T-helper 1 cell treated with Interleukin-12 subunit alpha and Interleukin-12 subunit beta and Interleukin-4 antibody, amounts not matched to agents 30 μg/mL and 1 μg/mL, for 36 hours (primary cell): ENCODE data around the gene AGBL4.

Experiments
- H3K27ac Mint-ChIP-seq: one replicate; pipeline ENCODE4 v1.8.0; 2021; ENCODE audit warnings: mild to moderate bottlenecking, mixed read lengths
- H3K27me3 Mint-ChIP-seq: one replicate; pipeline ENCODE4 v1.8.0; 2021; ENCODE audit warnings: low read depth, mixed read lengths
- H3K36me3 Mint-ChIP-seq: one replicate; pipeline ENCODE4 v1.8.0; 2021; ENCODE audit warnings: low read depth, mixed read lengths
- H3K4me1 Mint-ChIP-seq: one replicate; pipeline ENCODE4 v1.8.0; 2021; ENCODE audit warnings: low read depth, mixed read lengths
- H3K4me3 Mint-ChIP-seq: one replicate; pipeline ENCODE4 v1.8.0; 2021; ENCODE audit warnings: mild to moderate bottlenecking, moderate library complexity, mixed read lengths
- H3K9me3 Mint-ChIP-seq: one replicate; pipeline ENCODE4 v1.8.0; 2021; ENCODE audit warnings: mixed read lengths

AGBL4 gene

GRCh38 chr1:49435291-49435690 lies 588.5 kb downstream of the AGBL4 start:
- Mint-ChIP-seq H3K9me3 (peaks cover 19% of the 10 kb centered on the region), H3K4me3 (no peak overlapping the region), H3K4me1 (no peaks in the 10 kb centered on the region), H3K27me3 (no peaks in the 10 kb centered on the region), H3K36me3 (no peaks in the 10 kb centered on the region), H3K27ac (no peak overlapping the region)

- H3K9me3 Mint-ChIP-seq, result peaks cover 11% of the 10 kb centered on the region
- no peak overlapping the region for H3K4me3 Mint-ChIP-seq
- H3K27ac Mint-ChIP-seq, result no peak overlapping the region
- no peaks in the 10 kb centered on the region for H3K36me3 Mint-ChIP-seq
- no peaks in the 10 kb centered on the region for H3K4me1 Mint-ChIP-seq
- H3K27me3 Mint-ChIP-seq, result no peaks in the 10 kb centered on the region
Measured at GRCh38 chr1:49424782-49425181, 599.0 kb downstream of the AGBL4 start.

GRCh38 chr1:49416758-49417157 lies 607.0 kb downstream of the AGBL4 start:
- Mint-ChIP-seq H3K36me3 (no peaks in the 10 kb centered on the region), H3K4me1 (no peaks in the 10 kb centered on the region), H3K4me3 (no peak overlapping the region), H3K27me3 (no peaks in the 10 kb centered on the region), H3K9me3 (no peaks in the 10 kb centered on the region), H3K27ac (no peak overlapping the region)

- Mint-ChIP-seq H3K36me3 (no peaks in the 10 kb centered on the region), H3K4me1 (no peaks in the 10 kb centered on the region), H3K27ac (no peak overlapping the region), H3K27me3 (no peaks in the 10 kb centered on the region), H3K4me3 (no peak overlapping the region), H3K9me3 (no peaks in the 10 kb centered on the region)
Measured at GRCh38 chr1:49408346-49408745, 615.4 kb downstream of the AGBL4 start.

- Mint-ChIP-seq H3K9me3 (peaks cover 10% of the 10 kb centered on the region), H3K36me3 (no peaks in the 10 kb centered on the region), H3K27me3 (no peaks in the 10 kb centered on the region), H3K4me3 (no peak overlapping the region), H3K27ac (no peak overlapping the region), H3K4me1 (no peaks in the 10 kb centered on the region)
Measured at GRCh38 chr1:49397086-49397485, 626.7 kb downstream of the AGBL4 start.

DNA sequence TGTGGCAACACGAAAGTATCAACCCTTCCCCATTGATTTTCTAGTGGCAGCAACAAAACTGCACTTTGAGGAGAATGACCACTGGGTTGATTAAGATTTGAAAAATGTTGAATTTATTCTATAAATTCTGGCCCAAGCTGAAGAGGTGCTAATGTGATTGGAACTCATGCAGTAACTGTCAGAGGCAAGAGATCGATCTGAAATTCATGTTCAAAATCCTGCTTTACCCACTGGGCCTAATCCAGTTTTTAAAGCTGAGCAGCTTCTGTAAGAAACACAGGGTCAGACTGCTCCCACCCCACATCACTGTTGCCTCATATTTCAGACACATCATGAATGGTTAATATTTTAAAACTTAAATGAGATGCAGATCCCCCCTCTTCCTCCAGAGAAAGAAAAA lies 629.6 kb downstream of the AGBL4 start:
- H3K27me3 Mint-ChIP-seq, result no peaks in the 10 kb centered on the region
- H3K4me1 Mint-ChIP-seq, result no peaks in the 10 kb centered on the region
- H3K9me3 Mint-ChIP-seq, result peaks cover 3% of the 10 kb centered on the region
- no peaks in the 10 kb centered on the region for H3K36me3 Mint-ChIP-seq
- H3K27ac Mint-ChIP-seq, result no peak overlapping the region
- H3K4me3 Mint-ChIP-seq, result no peak overlapping the region

GRCh38 chr1:49389699-49390098 lies 634.1 kb downstream of the AGBL4 start:
- Mint-ChIP-seq H3K4me3 (no peak overlapping the region), H3K9me3 (peaks cover 3% of the 10 kb centered on the region), H3K36me3 (no peaks in the 10 kb centered on the region), H3K27me3 (no peaks in the 10 kb centered on the region), H3K27ac (no peak overlapping the region), H3K4me1 (no peaks in the 10 kb centered on the region)

DNA sequence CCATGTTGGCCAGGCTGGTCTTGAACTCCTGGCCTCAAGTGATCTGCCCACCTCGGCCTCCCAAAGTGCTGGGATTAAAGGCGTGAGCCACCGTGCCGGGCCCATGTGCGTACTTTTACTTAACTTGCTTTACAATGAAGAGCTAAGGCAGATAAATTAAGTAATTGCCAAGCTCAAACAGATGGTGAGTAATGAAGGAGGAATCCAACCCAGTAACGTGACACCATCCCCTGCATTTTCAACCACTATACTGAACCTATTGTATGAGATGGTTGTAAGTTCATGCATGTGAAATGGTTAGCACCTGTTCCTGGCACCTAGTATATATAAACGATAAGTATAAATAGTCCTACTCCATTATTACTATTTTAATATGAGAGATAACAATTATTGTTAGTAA lies 659.1 kb downstream of the AGBL4 start:
- Mint-ChIP-seq H3K4me3 (no peak overlapping the region), H3K27ac (no peak overlapping the region), H3K4me1 (no peaks in the 10 kb centered on the region), H3K9me3 (no peaks in the 10 kb centered on the region), H3K27me3 (no peaks in the 10 kb centered on the region), H3K36me3 (no peaks in the 10 kb centered on the region)

DNA sequence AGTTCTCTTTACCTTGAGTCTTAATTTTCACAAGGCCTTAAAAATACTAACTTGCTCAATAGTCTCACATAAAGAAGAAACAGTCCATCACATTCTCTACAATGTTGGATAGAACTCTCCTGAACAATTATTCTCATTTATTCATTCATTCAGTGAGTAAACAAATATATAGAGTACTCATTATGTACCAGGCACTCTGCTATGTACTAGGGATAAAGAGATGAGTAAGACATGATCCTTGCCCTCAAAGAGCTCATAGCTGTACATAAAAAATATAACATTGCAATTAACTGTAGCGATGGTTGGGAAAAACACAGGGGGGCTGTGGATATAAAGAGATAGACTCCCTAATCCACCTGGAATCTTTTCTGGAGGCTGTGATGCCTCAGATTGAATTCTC lies 660.1 kb downstream of the AGBL4 start:
- no peaks in the 10 kb centered on the region for H3K9me3 Mint-ChIP-seq
- no peaks in the 10 kb centered on the region for H3K27me3 Mint-ChIP-seq
- H3K36me3 Mint-ChIP-seq, result no peaks in the 10 kb centered on the region
- no peak overlapping the region for H3K27ac Mint-ChIP-seq
- no peak overlapping the region for H3K4me3 Mint-ChIP-seq
- H3K4me1 Mint-ChIP-seq, result no peaks in the 10 kb centered on the region

DNA sequence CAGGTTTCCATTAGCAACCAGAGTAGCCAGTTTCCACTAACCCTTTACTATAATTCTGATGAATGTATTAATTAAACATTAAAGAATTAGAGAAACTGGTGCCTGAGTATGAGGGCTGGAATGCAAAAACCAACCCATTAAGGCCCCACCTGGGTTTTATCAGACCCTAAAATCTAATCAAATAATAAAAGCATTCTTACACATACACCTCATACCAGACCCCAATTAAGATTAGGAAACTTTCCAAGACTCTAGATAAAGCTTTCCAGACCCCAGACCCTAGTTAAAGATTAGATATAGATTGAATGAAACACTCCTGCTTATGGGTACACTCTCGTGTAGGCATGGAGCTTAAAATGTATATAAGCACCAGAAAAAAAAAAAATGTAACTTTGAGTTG lies 665.7 kb downstream of the AGBL4 start:
- Mint-ChIP-seq H3K27ac (no peak overlapping the region), H3K4me3 (no peak overlapping the region), H3K36me3 (no peaks in the 10 kb centered on the region), H3K4me1 (no peaks in the 10 kb centered on the region), H3K9me3 (no peaks in the 10 kb centered on the region), H3K27me3 (no peaks in the 10 kb centered on the region)

DNA sequence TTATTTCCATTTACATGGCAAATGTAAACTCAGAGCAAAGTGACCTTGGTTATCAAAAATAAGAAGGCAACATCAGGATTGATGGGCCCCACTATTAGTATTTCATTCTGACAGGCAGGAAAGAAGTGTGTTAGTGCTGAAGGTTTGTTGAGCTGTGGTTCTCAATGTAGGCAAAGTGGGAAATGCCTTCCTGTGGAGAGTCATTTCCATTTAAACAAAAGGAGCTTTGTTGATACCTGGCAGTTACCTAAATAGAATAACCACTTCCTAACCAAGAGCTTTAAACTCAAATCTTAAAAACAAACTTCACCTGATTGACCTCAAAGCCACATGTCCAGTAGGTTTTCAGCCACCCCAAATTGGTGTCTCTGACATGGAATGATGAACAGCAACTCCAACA lies 667.2 kb downstream of the AGBL4 start:
- H3K36me3 Mint-ChIP-seq, result no peaks in the 10 kb centered on the region
- H3K27me3 Mint-ChIP-seq, result no peaks in the 10 kb centered on the region
- no peaks in the 10 kb centered on the region for H3K9me3 Mint-ChIP-seq
- H3K4me3 Mint-ChIP-seq, result no peak overlapping the region
- H3K27ac Mint-ChIP-seq, result no peak overlapping the region
- H3K4me1 Mint-ChIP-seq, result no peaks in the 10 kb centered on the region

GRCh38 chr1:49351768-49352167 lies 672.0 kb downstream of the AGBL4 start:
- Mint-ChIP-seq H3K27me3 (no peaks in the 10 kb centered on the region), H3K4me1 (no peaks in the 10 kb centered on the region), H3K4me3 (no peak overlapping the region), H3K9me3 (no peaks in the 10 kb centered on the region), H3K36me3 (no peaks in the 10 kb centered on the region), H3K27ac (no peak overlapping the region)

DNA sequence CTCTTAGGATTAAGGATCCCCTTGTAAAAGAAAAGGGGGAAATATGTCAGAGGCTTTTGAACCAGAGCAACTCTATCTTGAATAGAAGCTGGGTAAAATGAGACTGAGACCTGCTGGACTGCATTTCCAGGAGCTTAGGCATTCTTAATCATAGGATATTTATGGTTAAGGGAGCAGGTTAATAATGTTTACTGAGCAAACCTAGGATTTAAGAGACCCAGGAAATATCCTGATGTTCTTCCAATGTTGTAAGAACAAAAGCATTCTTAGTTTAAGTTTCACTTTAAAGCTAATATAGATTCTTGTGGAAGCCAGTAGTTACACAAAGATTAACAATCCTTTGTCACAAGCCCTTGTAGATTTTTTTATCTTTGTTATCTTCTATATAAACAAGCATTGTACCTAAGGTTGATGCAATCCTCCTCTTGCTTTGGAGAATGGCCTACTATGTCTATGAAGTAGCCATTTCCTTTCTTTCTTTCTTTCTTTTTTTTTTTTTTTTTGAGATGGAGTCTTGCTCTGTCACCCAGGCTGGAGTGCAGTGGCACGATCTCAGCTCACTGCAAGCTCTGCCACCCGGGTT lies 676.9 kb downstream of the AGBL4 start:
- no peaks in the 10 kb centered on the region for H3K27me3 Mint-ChIP-seq
- no peaks in the 10 kb centered on the region for H3K9me3 Mint-ChIP-seq
- no peak overlapping the region for H3K4me3 Mint-ChIP-seq
- H3K27ac Mint-ChIP-seq, result no peak overlapping the region
- H3K36me3 Mint-ChIP-seq, result no peaks in the 10 kb centered on the region
- no peaks in the 10 kb centered on the region for H3K4me1 Mint-ChIP-seq

GRCh38 chr1:49340576-49340975 lies 683.2 kb downstream of the AGBL4 start:
- no peak overlapping the region for H3K27ac Mint-ChIP-seq

GRCh38 chr1:49339043-49339442 lies 684.7 kb downstream of the AGBL4 start:
- Mint-ChIP-seq H3K27ac (no peak overlapping the region), H3K4me3 (no peak overlapping the region), H3K27me3 (no peaks in the 10 kb centered on the region), H3K36me3 (no peaks in the 10 kb centered on the region), H3K9me3 (peaks cover 5% of the 10 kb centered on the region), H3K4me1 (no peaks in the 10 kb centered on the region)

More at GRCh38 chr1:49340576-49340975, 683.2 kb downstream of the AGBL4 start:
- H3K9me3 Mint-ChIP-seq, result peaks cover 5% of the 10 kb centered on the region
- no peak overlapping the region for H3K4me3 Mint-ChIP-seq
- H3K27me3 Mint-ChIP-seq, result no peaks in the 10 kb centered on the region
- H3K4me1 Mint-ChIP-seq, result no peaks in the 10 kb centered on the region
- H3K36me3 Mint-ChIP-seq, result no peaks in the 10 kb centered on the region

DNA sequence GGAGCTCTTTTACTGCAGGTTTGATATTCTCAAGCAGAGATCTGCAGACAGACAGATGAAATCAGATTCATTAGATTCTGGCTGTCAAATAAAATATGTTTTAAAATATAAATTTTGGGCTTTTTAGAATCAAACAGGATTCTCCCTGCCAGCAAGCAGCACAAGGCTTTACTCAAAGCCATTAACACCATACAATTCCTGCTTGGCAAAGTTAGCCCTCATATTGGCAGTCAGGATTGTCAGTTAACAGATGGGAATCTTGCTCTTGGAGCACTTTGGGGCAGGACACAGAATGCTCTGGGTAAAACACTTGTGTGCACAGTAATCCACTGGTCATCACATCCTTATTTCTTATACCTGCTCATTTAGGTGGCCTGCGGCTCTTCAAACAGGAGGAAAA lies 686.5 kb downstream of the AGBL4 start:
- H3K4me1 Mint-ChIP-seq, result no peaks in the 10 kb centered on the region
- no peak overlapping the region for H3K4me3 Mint-ChIP-seq
- H3K27me3 Mint-ChIP-seq, result no peaks in the 10 kb centered on the region
- H3K9me3 Mint-ChIP-seq, result peaks cover 5% of the 10 kb centered on the region
- no peak overlapping the region for H3K27ac Mint-ChIP-seq
- H3K36me3 Mint-ChIP-seq, result no peaks in the 10 kb centered on the region
